PFSK-1 (cell line): ENCODE data around the gene PGBD5.
A peak's percentile ranks its signal among the peaks of the same experiment; 100 is the strongest.

Source experiments
- FOXP2 ChIP-seq: optimal IDR thresholded peaks from 2 replicates; pipeline ENCODE3; 2011; ENCODE audit warnings: borderline replicate concordance, control low read depth, inconsistent platforms; ENCODE audit not compliant: insufficient read depth; ENCODE audit errors: extremely low read length, extremely low read depth
- POLR2AphosphoS5 ChIP-seq: IDR thresholded peaks from 2 replicates; pipeline ENCODE4 v1.6.1; 2012; ENCODE audit warnings: low read depth, mild to moderate bottlenecking, control low read depth, low read length, moderate library complexity
- REST ChIP-seq, 2 experiments: IDR thresholded peaks; 2 replicates each; pipeline versions ENCODE4 v1.6.1 to v1.8.0; 2011 to 2012; ENCODE audit warnings: low read depth in 2 of 2, low read length in 2 of 2, control low read depth in 1 of 2, inconsistent platforms in 1 of 2, mild to moderate bottlenecking in 1 of 2, moderate library complexity in 1 of 2; ENCODE audit not compliant: insufficient read depth in 1 of 2
- SIN3A ChIP-seq: IDR thresholded peaks from 2 replicates; pipeline ENCODE4 v1.6.1; 2012; ENCODE audit warnings: mild to moderate bottlenecking, low read length, moderate library complexity, borderline replicate concordance; ENCODE audit not compliant: insufficient read depth
- TAF1 ChIP-seq: IDR thresholded peaks from 2 replicates; pipeline ENCODE4 v1.6.1; 2012; ENCODE audit warnings: low read length, control low read depth, borderline replicate concordance; ENCODE audit not compliant: insufficient read depth

Gene PGBD5

GRCh38 chr1:230293390-230293700, 132.8 kb downstream of the PGBD5 start:
- no peak for TF ChIP-seq POLR2AphosphoS5
- TF ChIP-seq TAF1, result no peak
- TF ChIP-seq REST (IDR thresholded peaks at IDR 0.05; ENCODE audit: insufficient read depth in 1 of 2, low read depth in 2 of 2, low read length in 2 of 2), result no peak
- TF ChIP-seq SIN3A, result no peak
- TF ChIP-seq FOXP2, result no peak

- TF ChIP-seq POLR2AphosphoS5 (no peak), TAF1 (no peak), REST (IDR thresholded peaks at IDR 0.05; ENCODE audit: insufficient read depth in 1 of 2, low read depth in 2 of 2, low read length in 2 of 2) (no peak), SIN3A (no peak), FOXP2 (no peak)
Measured at GRCh38 chr1:230292689-230293389, 133.3 kb downstream of the PGBD5 start.

DNA sequence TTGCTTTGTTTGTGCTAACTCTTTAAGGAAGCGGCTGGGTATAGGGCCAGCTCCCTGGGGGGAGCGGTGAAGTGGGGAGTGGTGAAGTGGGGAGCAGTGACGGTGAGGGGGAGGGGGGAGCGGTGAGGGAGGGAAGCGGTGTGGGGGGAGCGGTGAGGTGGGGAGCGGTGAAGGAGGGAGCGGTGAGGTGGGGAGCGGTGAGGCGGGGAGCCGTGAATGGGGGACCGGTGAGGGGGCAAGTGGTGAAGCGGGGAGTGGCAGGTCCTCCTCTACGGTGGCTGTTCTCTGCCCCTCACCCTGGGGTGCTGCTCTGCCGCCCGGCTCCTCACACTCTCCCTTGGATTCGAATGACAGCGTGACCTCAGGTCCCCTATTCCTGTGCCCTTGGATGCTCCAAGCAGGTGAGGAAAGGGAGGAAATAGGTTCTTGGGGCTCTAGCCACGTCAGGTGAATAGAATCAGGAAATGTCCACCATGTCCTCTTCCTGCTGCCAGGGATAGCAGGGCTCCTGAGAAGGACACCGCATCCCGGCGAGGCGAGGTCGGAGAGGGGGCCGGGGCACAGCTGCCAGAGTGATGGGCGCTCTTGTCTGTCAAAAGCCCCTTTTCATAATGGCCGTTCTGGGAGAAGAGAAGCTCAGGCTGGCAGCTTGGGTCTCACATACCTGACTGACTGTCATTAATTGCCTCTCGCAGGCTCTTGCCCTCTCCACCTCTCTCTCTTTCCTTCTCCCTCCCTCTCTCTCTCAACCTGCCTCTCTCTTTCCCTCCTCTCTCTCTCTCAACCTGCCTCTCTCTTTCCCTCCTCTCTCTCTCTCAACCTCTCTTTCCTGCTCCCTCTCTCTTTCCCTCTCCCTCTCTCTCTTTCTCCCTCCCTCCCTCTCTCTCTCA, 134.2 kb downstream of the PGBD5 start:
- TF ChIP-seq FOXP2 (no peak), REST (IDR thresholded peaks at IDR 0.05; ENCODE audit: insufficient read depth in 1 of 2, low read depth in 2 of 2, low read length in 2 of 2) (no peak), TAF1 (no peak), POLR2AphosphoS5 (no peak), SIN3A (no peak)

GRCh38 chr1:230289350-230289644, 136.8 kb downstream of the PGBD5 start:
- TF ChIP-seq SIN3A, result no peak
- no peak for TF ChIP-seq REST (IDR thresholded peaks at IDR 0.05; ENCODE audit: insufficient read depth in 1 of 2, low read depth in 2 of 2, low read length in 2 of 2)
- TF ChIP-seq POLR2AphosphoS5, result no peak
- TF ChIP-seq FOXP2, result no peak

GRCh38 chr1:230288641-230289349, 137.3 kb downstream of the PGBD5 start:
- TF ChIP-seq SIN3A (no peak), POLR2AphosphoS5 (no peak), REST (IDR thresholded peaks at IDR 0.05; ENCODE audit: insufficient read depth in 1 of 2, low read depth in 2 of 2, low read length in 2 of 2) (peak; percentile 76 to 87)
